ENCODE data around the gene SOAT2. TPM values are rescaled to one million over a fixed set of nuclear protein-coding genes. Genes with fewer than 3 reads are reported as not detected.

SOAT2 gene
- total and polyA plus RNA-seq, 2 donors (not counting 3 experiments of a cell fraction or from before 2014, with no cell fraction given), result not detected

- POLR2A ChIA-PET, result no interaction called here
Measured at GRCh38 chr12:53170215-53170614, 66.9 kb downstream of the SOAT2 start.

More at GRCh38 chr12:53170215-53170614, 66.9 kb downstream of the SOAT2 start:
- Histone ChIP-seq H3K4me2 (ENCODE audit: insufficient read depth, low read length) (no peak overlapping the region), H3K36me3 (ENCODE audit: control insufficient read depth in 2 of 2, extremely low read depth in 1 of 2, insufficient read depth in 2 of 2, low read length in 2 of 2) (peaks cover 0 to 7% of the 10 kb centered on the region in 2 experiments), H3K27ac (ENCODE audit: insufficient read depth, low read depth, low read length) (no peak overlapping the region), H2AFZ (ENCODE audit: low read depth, low read length) (no peak overlapping the region), H3K79me2 (ENCODE audit: control insufficient read depth, insufficient read depth, low read length) (no peaks in the 10 kb centered on the region), H3K27me3 (ENCODE audit: control insufficient read depth in 2 of 2, insufficient read depth in 2 of 2, low read length in 2 of 2) (no peaks in the 10 kb centered on the region), H3K4me3 (replicated peaks in 1 of 3; ENCODE audit: insufficient read depth in 1 of 3, low read depth in 1 of 3, low read length in 3 of 3) (no peak overlapping the region), H4K20me1 (replicated peaks; ENCODE audit: control insufficient read depth, extremely low read depth, insufficient read depth, low read length) (no peaks in the 10 kb centered on the region), H3K4me1 (ENCODE audit: control insufficient read depth, extremely low read depth, insufficient read depth, low read length) (no peaks in the 10 kb centered on the region), H3K9me3 (replicated peaks; ENCODE audit: control insufficient read depth, insufficient read depth, low read length) (no peaks in the 10 kb centered on the region), H3K9ac (replicated peaks; ENCODE audit: extremely low read depth, insufficient read depth, low read length) (no peak overlapping the region), H3K9me1 (replicated peaks; ENCODE audit: control insufficient read depth, extremely low read depth, insufficient read depth, low read length) (no peaks in the 10 kb centered on the region)
- CTCF ChIA-PET, result no interaction called here
- DNase-seq (ENCODE audit: low read depth, low spot score), result no peak
- no TSS peak for BruUV-seq (replicated peaks)
- dilution Hi-C loops (cut with MboI; ENCODE audit: extremely low pct_ligation_motif_present, low sequenced_read_pairs) (no loop called here), intact Hi-C loops (cut with micrococcal nuclease) (no loop called here)
- TF ChIP-seq CTCF (IDR thresholded peaks at IDR 0.05; ENCODE audit: extremely low read depth in 1 of 2, insufficient read depth in 1 of 2, low read depth in 1 of 2, low read length in 2 of 2) (no peak), GATA2 (IDR thresholded peaks at IDR 0.05; ENCODE audit: insufficient read depth, insufficient read length, low read depth, low read length) (no peak), FOS (IDR thresholded peaks at IDR 0.05; ENCODE audit: borderline replicate concordance, insufficient read depth, low read length) (no peak), EZH2 (IDR thresholded peaks at IDR 0.05; ENCODE audit: borderline replicate concordance, low read depth, low read length, severe bottlenecking) (no peak), MYC (IDR thresholded peaks at IDR 0.05; ENCODE audit: low read depth, low read length) (no peak), POLR2AphosphoS5 (IDR thresholded peaks at IDR 0.05; ENCODE audit: insufficient read depth, low read depth, low read length) (no peak), POLR2A (IDR thresholded peaks at IDR 0.05; ENCODE audit: low read depth, low read length) (no peak), MAX (IDR thresholded peaks at IDR 0.05; ENCODE audit: insufficient read depth, insufficient read length) (no peak), JUN (IDR thresholded peaks at IDR 0.05; ENCODE audit: borderline replicate concordance, insufficient read depth, insufficient read length, low read depth) (no peak)
- no peak for FAIRE-seq

Measured in endothelial cell of umbilical vein (primary cell).